Lung (tissue), 12 donors: Measurements from ENCODE around the gene GBF1. TPM values are rescaled to one million over a fixed set of nuclear protein-coding genes. Genes with fewer than 3 reads are reported as not detected.
A peak's percentile ranks its signal among the peaks of the same experiment; 100 is the strongest.

Source experiments
- ATAC-seq: fragments of 200-7000 bp; cut with Tn5 transposase; one replicate; pipeline ENCODE4 v1.9.1; 2020; ENCODE audit warnings: moderate number of reproducible peaks; ENCODE audit not compliant: insufficient read depth, low FRiP score
- DNase-seq, 3 donors: peaks; one replicate each; pipeline ENCODE4 v3.0.0-alpha.2; 2013 to 2017
- H3K27ac ChIP-seq, 2 donors: one replicate each; pipeline ENCODE4 v1.5.1; 2013; ENCODE audit warnings: mild to moderate bottlenecking in 2 of 2, moderate library complexity in 2 of 2, control low read depth in 1 of 2, inconsistent platforms in 1 of 2, low read depth in 1 of 2, low read length in 1 of 2
- H3K27me3 ChIP-seq, 3 donors: one replicate each; pipeline ENCODE4 v1.5.1; 2013; ENCODE audit warnings: low read length in 2 of 3; ENCODE audit not compliant: control insufficient read depth in 3 of 3, insufficient read depth in 3 of 3
- H3K36me3 ChIP-seq, 4 donors: one replicate each; pipeline ENCODE4 v1.5.1; 2013; ENCODE audit warnings: low read length in 4 of 4, mild to moderate bottlenecking in 1 of 4, moderate library complexity in 1 of 4; ENCODE audit not compliant: control insufficient read depth in 4 of 4, insufficient read depth in 4 of 4
- H3K4me1 ChIP-seq, 5 donors: one replicate each; pipeline ENCODE4 v1.5.1; 2013; ENCODE audit warnings: low read length in 5 of 5, mild to moderate bottlenecking in 2 of 5, moderate library complexity in 1 of 5; ENCODE audit not compliant: control insufficient read depth in 5 of 5, insufficient read depth in 5 of 5
- H3K4me3 ChIP-seq: one replicate; pipeline ENCODE4 v1.5.1; 2013; ENCODE audit warnings: mild to moderate bottlenecking, control low read depth, moderate library complexity
- H3K9ac ChIP-seq, 2 donors: one replicate each; pipeline ENCODE4 v1.5.1; 2013; ENCODE audit warnings: low read length in 2 of 2, control low read depth in 1 of 2; ENCODE audit not compliant: insufficient read depth in 1 of 2
- H3K9me3 ChIP-seq, 4 donors: one replicate each; pipeline ENCODE4 v1.5.1; 2013; ENCODE audit warnings: low read length in 3 of 4, mild to moderate bottlenecking in 1 of 4, moderate library complexity in 1 of 4; ENCODE audit not compliant: control insufficient read depth in 4 of 4, insufficient read depth in 3 of 4
- WGBS, 2 donors: extraction: QIAGEN DNeasy Blood & Tissue Kit; methylation state at CpG; one replicate each; pipeline ENCODE4 v1.1.7; 2013; 5-methylcytosine and 5-hydroxymethylcytosine counted together
- polyA plus RNA-seq, 2 donors: library from polyadenylated mRNA; stranded (reverse); fragments of 200-250 nt; gene quantifications; one replicate each; pipeline ENCODE4 v1.2.1, GENCODE V29; 2013
- total RNA-seq, 2 donors: library from RNA; depleted of rRNA in 1 of 2; stranded (reverse); fragments of >200 nt in 1 of 2; gene quantifications; one replicate each; pipeline ENCODE4 v1.2.1, GENCODE V29; 2014 to 2021
- TF ChIP-seq, protein P1 (sequence below): IDR thresholded peaks from 2 replicates; pipeline ENCODE4 v1.5.1; 2012; ENCODE audit warnings: mild to moderate bottlenecking; ENCODE audit errors: control extremely low read depth, extremely low read depth
- donor health status: control.
- donor health status: control.
- donor health status: Bipolar disorder and iron deficiency.
- donor health status: healthy.
- donor health status: DM: yes; HTN: yes; CAD: no.

Gene GBF1
- total and polyA plus RNA-seq, 4 donors: 11.6 to 48.5 (median 25.4) TPM

DNA sequence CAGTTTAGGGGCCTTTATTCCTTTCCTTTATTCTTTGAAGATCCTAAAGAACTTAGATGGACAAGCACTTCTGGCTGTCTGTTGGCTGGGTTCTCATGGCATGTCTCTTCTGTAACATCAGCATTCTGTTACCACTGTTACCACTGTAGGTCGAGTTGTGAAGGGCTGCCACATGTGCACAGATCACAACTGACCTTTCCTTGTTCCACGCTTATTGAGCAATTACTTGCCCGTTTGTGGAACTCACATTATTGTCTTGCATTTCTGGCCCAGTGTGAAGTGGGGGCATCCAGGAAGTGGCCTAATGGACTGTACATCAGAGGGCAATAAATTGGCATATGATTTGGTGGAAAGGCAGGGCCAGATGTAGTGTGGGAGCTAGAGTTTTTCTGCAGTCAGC lies 23.7 kb downstream of the GBF1 start:
- Histone ChIP-seq H3K4me1 (peaks cover 4 to 36% (median 20%) of the 10 kb centered on the region in 5 donors), H3K9ac (no peak overlapping the region), H3K4me3 (no peak overlapping the region), H3K27me3 (no peaks in the 10 kb centered on the region), H3K36me3 (peaks cover 0 to 4% (median 0%) of the 10 kb centered on the region in 4 donors), H3K27ac (peak overlapping the region in 1 of 2 donors; percentile 49), H3K9me3 (no peaks in the 10 kb centered on the region)
- 23 to 40% methylated on average over 3 of the region's 3 CpGs for WGBS, 2 donors
- TF ChIP-seq, protein P1, sequence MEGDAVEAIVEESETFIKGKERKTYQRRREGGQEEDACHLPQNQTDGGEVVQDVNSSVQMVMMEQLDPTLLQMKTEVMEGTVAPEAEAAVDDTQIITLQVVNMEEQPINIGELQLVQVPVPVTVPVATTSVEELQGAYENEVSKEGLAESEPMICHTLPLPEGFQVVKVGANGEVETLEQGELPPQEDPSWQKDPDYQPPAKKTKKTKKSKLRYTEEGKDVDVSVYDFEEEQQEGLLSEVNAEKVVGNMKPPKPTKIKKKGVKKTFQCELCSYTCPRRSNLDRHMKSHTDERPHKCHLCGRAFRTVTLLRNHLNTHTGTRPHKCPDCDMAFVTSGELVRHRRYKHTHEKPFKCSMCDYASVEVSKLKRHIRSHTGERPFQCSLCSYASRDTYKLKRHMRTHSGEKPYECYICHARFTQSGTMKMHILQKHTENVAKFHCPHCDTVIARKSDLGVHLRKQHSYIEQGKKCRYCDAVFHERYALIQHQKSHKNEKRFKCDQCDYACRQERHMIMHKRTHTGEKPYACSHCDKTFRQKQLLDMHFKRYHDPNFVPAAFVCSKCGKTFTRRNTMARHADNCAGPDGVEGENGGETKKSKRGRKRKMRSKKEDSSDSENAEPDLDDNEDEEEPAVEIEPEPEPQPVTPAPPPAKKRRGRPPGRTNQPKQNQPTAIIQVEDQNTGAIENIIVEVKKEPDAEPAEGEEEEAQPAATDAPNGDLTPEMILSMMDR: no peak
- ATAC-seq: no peak
- DNase-seq: peak in 1 of 3 donors; percentile 43

DNA sequence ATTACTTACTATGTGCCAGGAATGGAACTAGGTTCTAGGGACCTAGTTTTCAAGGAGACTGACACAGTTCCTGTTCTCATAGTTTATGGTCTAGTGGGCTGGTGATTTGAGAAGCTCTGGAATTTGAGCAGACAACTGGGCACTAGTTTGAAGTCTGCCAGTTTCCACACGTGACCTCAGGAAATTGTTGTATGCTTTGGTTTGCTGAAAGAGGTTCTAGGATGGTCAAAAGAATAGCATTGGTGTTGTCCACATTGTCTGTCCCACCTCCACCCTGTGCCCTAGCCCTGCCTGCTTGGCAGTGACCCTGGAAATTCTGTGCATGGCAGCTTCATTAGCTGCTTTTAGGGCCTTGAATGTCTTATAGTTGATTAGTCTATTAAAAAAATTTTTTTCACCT lies 28.7 kb downstream of the GBF1 start:
- Histone ChIP-seq H3K9me3 (no peaks in the 10 kb centered on the region), H3K9ac (no peak overlapping the region), H3K27me3 (no peaks in the 10 kb centered on the region), H3K4me1 (peaks cover 0 to 31% (median 3%) of the 10 kb centered on the region in 5 donors), H3K27ac (no peak overlapping the region), H3K4me3 (no peak overlapping the region), H3K36me3 (peaks cover 0 to 1% (median 0%) of the 10 kb centered on the region in 4 donors)
- DNase-seq: no peak
- ATAC-seq: no peak
- TF ChIP-seq, protein P1: no peak
- WGBS, 2 donors: 44 to 46% methylated on average over 1 of the region's 1 CpG

DNA sequence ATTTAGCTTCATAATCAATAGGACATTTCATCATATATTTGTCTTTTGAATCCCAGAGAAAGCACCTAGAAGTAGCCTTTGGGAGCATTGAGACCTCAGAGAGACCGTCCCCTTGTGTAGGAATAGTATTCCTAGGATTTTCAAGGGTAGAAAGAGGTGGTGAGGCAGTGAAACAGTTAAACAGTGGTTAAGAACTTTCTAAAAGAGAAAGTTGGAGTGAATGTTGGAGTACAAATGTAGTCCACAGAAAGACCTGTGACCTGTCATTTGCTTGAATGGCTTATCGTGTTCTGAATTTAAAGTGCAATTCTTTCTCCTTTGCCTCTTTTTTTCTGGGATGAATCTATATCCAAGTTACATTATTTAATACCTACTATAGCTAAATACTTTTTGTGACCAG lies 30.0 kb downstream of the GBF1 start:
- Histone ChIP-seq H3K4me3 (no peak overlapping the region), H3K9ac (no peak overlapping the region), H3K27ac (no peak overlapping the region), H3K36me3 (peaks cover 0 to 1% (median 0%) of the 10 kb centered on the region in 4 donors), H3K9me3 (no peaks in the 10 kb centered on the region), H3K27me3 (no peaks in the 10 kb centered on the region), H3K4me1 (peaks cover 0 to 38% (median 4%) of the 10 kb centered on the region in 5 donors)
- DNase-seq: no peak
- 89 to 97% methylated on average over 2 of the region's 2 CpGs for WGBS, 2 donors
- TF ChIP-seq, protein P1: no peak
- ATAC-seq: no peak

DNA sequence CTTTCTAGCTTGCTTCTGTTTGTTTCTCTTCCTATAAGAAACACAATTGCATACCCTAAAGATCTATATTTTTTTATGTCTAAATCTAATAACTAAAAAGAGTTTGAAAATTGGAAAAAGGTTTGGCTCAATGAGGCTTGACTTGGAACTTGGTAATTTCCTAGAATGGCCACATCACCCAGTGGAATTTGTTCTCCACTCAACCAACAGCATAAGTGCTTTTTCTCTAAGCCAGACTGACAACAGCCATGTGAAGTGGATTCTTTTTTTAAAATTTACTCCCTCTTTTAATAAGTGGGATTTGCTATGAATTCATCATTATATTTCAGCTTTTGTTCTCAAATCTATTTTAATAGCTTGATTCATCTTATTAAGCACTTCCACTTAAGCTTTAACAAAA lies 33.8 kb downstream of the GBF1 start:
- ATAC-seq: no peak
- H3K4me3 ChIP-seq: no peak overlapping the region

More for the DNA sequence above, 33.8 kb downstream of the GBF1 start:
- peak in 1 of 3 donors; percentile 20 for DNase-seq
- Histone ChIP-seq H3K4me1 (peaks cover 2 to 47% (median 7%) of the 10 kb centered on the region in 5 donors), H3K36me3 (peaks cover 0 to 5% (median under 1%) of the 10 kb centered on the region in 4 donors), H3K27ac (no peak overlapping the region), H3K9me3 (no peaks in the 10 kb centered on the region), H3K9ac (no peak overlapping the region), H3K27me3 (no peaks in the 10 kb centered on the region)
- TF ChIP-seq, protein P1: no peak
